ENCODE measurements around the gene TNK1.

Gene TNK1

DNA sequence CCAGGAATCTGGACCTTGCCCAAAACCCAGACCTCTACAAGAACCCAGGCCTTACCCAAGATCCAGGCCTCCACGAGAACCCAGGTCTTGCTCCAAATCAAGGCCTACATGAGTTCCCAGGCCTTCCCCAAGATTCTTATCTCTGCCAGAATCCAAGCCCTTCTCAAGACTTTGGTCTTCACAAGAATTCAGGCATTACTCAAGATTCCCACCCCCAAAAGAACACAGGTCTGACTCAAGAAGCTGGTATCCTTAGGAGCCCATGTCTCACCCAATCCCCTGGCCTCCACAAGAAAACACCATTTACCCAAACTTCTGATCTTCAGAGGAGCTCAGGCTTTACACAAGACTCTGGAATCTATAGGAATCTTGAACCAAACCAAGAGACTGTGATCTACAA lies 50.3 kb downstream of the TNK1 start:
- DNase-seq (ENCODE audit: low read depth in 3 of 3, low spot score in 1 of 3) = no peak

DNA sequence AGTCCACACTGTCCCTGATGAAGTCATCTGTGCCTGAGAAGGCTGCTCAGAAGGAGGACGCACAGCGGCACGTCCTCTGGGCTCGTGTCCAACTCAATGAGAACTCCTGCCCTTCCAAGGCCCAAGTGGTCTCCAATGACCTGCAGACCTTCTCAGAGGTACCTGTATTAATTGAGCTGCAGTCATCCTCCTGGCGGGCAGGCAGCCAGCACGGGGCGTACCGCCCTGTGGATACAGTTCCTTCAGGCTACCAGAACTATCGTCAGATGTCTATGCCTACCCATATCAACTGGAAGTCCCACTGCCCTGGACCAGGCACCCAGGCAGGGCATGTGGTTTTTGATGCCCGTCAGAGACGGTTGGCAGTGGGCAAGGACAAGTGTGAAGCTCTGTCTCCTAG lies 51.4 kb downstream of the TNK1 start:
- DNase-seq (ENCODE audit: low read depth in 3 of 3, low spot score in 1 of 3) = no peak

DNA sequence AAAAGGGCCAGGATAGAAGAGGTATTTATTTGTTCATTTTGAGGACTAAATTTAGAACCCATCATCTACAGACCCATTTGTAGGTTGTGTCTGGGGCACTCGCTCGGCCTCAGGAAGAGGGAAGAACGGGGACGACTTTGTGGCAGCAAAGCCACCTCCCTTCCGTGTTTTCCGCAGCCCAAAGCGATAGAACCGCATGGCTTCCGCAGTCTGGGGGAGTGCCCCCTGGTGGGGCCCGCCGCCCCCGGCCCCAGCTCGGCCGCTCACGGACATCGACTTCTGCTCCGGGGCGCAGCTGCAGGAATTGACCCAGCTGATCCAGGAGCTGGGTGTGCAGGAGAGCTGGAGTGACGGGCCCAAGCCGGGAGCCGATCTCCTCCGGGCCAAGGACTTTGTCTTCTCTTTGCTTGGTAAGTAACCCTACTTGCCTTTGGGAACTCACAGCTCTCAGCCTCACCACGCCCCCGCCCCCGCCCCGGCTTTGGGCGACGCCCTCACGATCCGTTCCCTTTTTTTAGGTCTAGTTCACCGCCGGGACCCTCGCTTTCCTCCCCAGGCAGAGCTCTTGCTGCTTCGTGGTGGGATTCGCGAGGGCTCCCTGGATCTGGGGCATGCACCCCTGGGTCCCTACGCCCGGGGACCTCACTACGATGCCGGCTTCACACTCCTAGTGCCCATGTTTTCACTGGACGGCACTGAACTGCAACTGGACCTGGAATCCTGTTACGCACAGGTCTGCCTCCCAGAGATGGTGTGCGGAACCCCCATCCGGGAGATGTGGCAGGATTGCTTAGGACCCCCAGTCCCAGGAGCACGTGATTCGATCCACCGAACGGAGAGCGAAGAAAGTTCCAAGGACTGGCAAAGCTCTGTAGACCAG lies 55.0 kb downstream of the TNK1 start:
- no peak for DNase-seq (ENCODE audit: low read depth in 3 of 3, low spot score in 1 of 3)

DNA sequence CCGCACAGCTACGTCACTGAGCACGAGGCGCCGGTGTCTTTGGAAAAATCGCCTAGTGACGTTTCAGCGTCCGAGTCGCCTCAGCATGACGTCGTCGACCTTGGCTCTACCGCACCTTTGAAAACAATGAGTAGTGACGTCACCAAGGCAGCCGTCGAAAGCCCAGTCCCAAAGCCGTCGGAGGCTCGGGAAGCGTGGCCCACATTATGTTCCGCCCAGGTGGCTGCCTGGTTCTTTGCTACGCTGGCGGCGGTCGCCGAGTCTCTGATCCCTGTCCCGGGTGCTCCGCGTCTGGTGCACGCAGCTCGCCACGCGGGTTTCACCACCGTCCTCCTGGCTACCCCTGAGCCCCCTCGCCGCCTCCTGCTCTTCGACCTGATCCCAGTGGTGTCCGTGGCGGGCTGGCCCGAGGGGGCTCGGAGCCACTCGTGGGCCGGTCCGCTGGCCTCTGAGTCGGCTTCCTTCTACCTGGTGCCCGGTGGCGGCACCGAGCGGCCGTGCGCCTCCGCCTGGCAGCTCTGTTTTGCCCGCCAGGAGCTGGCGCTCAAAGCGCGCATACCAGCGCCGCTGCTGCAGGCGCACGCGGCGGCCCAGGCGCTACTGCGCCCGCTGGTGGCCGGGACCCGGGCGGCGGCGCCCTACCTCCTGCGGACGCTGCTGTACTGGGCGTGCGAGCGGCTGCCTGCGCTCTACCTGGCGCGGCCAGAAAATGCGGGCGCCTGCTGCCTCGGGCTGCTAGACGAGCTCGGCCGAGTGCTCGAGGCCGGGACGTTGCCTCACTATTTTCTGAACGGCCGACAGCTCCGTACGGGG lies 55.9 kb downstream of the TNK1 start:
- DNase-seq (ENCODE audit: low read depth in 3 of 3, low spot score in 1 of 3) = peak; percentile 45 to 70 (median 66)

DNA sequence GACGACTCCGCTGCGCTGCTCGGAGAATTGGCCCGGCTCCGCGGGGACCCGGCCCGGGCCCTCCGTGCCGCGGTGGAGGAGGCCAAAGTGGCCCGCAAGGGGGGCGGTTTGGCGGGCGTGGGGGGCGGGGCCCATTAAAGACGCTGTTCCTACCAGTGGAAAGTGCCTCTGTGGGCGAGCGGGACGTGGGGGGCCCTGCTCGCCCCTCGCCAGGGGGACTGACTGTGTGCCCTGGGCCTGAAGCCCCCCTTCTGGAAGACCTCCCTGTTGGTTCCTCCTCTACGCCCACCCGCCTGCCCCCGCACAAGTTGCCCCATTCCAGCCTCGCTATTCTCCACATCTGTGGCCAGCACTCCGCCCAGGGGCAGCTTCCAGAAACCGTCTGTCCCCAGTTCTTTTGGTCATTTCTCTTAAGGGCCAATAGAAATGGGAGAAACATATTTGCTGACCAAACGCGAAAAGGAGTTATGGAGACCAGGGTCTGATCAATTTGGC lies 56.5 kb downstream of the TNK1 start:
- DNase-seq (ENCODE audit: low read depth in 3 of 3, low spot score in 1 of 3) = no peak

DNA sequence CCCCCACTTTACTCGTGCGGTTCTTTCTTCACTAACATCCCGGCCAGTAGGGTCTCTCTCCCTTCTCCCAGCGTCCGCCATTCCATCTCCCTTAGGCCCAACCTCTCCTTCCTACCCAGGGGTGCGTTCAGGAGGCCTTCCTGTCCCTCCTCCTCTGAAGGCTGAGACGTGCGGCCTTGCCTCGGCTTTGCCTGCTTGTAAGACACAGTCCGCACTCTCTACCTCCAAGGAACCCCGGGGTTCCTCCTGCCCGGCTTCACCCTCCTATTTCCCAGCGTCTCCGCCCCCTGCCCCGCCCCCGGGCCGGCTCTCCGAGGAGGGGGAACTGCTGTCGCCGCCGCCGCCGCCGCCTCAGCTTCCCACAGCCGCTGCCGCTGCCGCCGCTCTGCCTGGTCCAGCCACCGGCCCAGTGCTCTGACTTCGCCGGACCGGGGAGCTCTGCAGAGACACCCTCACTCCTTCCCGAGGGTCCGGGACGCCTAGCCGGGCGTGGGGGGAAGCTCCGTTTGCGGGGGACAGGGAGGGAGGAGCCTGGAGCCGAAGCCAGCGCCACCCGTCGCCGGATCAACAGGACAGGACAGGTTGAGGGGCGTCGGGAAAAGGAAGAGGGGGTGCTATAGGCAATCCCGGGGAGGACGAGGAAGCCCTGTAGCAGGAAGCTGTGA lies 57.2 kb downstream of the TNK1 start:
- DNase-seq (ENCODE audit: low read depth in 3 of 3, low spot score in 1 of 3) = peak in 1 of 3 donors; percentile 49

DNA sequence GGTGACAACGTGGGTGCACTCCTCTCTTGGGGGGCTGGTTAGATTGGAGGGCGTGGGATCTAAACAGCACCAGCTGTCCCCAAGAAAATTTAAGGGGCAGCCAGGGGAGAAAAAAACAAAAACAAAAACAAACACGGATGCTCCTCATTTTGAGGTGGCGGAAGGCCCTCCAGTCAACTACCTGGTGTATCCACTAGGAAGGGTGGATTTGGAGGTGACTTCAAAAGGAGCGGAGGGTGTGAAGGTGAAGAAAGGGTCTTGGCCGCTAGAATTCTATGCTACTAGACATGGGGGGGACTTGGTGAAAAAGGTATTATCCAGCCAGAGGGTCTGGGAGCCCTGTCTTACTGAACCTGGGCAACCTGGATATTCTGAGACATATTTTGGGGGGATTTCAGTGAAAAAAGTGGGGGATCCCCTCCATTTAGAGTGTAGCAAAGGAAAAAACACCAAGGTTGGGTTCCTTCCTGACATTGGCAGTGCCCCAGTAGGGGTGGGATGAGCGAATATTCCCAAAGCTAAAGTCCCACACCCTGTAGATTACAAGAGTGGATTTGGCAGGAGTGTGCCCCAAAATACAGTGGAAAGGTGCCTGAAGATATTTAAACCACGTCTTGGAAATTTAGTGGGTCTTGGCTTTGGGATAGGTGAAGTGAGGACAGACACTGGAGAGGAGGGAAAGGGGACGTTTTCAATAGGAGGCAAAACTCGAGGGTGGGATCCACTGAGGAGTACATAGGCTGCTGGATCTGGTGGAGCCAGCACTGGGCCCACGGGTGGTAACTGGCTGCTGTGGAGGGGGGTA lies 58.0 kb downstream of the TNK1 start:
- no peak for DNase-seq (ENCODE audit: low read depth in 3 of 3, low spot score in 1 of 3)

Measured in stimulated activated CD4-positive, alpha-beta T cell treated with anti-CD3 and anti-CD28 coated beads, TNF-alpha, amount 100 ng/mL, for 1 hour (primary cell).